ENCODE results near the gene CELA3A.
"Not testable (repeated sequence)": the region's sequence is repeated elsewhere in the genome, so short reads cannot be mapped to it uniquely, and the experiment has no call there.

GRCh38 chr1:22006736-22007135, 5.3 kb downstream of the CELA3A start:
- not testable (repeated sequence) for TF ChIP-seq EZH2 (IDR thresholded peaks at IDR 0.05; ENCODE audit: borderline replicate concordance, low read length); CTCF (conservative IDR thresholded peaks at IDR 0.05 in 1 of 2, IDR thresholded peaks at IDR 0.05 in 1 of 2; ENCODE audit: extremely low read depth in 1 of 2, insufficient read depth in 1 of 2, low read depth in 1 of 2, low read length in 2 of 2)
